HepG2 (cell line): ENCODE measurements around the gene KCNJ2. TPM values are rescaled to one million over a fixed set of nuclear protein-coding genes. Genes with fewer than 3 reads are reported as not detected.

ENCODE experiments used
- ATAC-seq: fragments of 200-7000 bp; cut with Tn5 transposase; 3 replicates; pipeline ENCODE4 v1.9.1; 2020; ENCODE audit warnings: mild to moderate bottlenecking, moderate library complexity
- BruUV-seq: library from RNA; stranded (reverse); fragments of 400-500 nt; replicated peaks from 2 replicates; lab custom pipeline; 2021; lab: Mats Ljungman, UMichigan
- CTCF ChIA-PET: fragments of 300-600 bp; formaldehyde crosslinking; extraction: SDS; loops from one replicate; lab custom pipeline; 2021; ENCODE audit warnings: low total read pairs, inconsistent platforms, low intra/inter-chr PET ratio; lab: Yijun Ruan, JAX
- POLR2A ChIA-PET: fragments of 350-600 bp; sonication (Branson Sonifier 250); formaldehyde crosslinking; loops from one replicate; lab custom pipeline; 2020; ENCODE audit warnings: antibody characterized with exemption, inconsistent platforms; lab: Yijun Ruan, JAX
- DNase-seq: peaks from one replicate; pipeline ENCODE4 v3.0.0-alpha.2; 2015; ENCODE audit warnings: low spot score
- FAIRE-seq: peaks from 3 replicates; lab custom pipeline; 2011; peaks lifted over from hg19 to GRCh38; lab: Jason Lieb, UNC
- H2AFZ ChIP-seq: one replicate; pipeline ENCODE4 v1.6.1; 2011; ENCODE audit warnings: low read length, inconsistent platforms
- H3K27ac ChIP-seq: fragments of 300-600 bp; 3 replicates; pipeline ENCODE4 v1.8.0; 2011; ENCODE audit warnings: mixed run types, mild to moderate bottlenecking, mixed read lengths, low read length, inconsistent platforms; ENCODE audit not compliant: insufficient read depth; ENCODE audit errors: extremely low read length
- H3K27me3 ChIP-seq, 2 experiments: fragments of 200-600 bp in 1 of 2; 2 replicates in 1 of 2; 3 replicates in 1 of 2; pipeline versions ENCODE4 v1.6.0 to v1.8.0; 2011; ENCODE audit warnings: low read length in 2 of 2, mild to moderate bottlenecking in 2 of 2, moderate library complexity in 2 of 2, inconsistent platforms in 1 of 2; ENCODE audit not compliant: insufficient read depth in 2 of 2, control insufficient read depth in 1 of 2
- H3K36me3 ChIP-seq, 2 experiments: fragments of 200-600 bp in 1 of 2; replicated peaks in 1 of 2; 2 replicates in 1 of 2; 3 replicates in 1 of 2; pipeline versions ENCODE4 v1.5.1 to v1.8.0; 2011; ENCODE audit warnings: low read length in 2 of 2, inconsistent platforms in 1 of 2; ENCODE audit not compliant: insufficient read depth in 2 of 2, control insufficient read depth in 1 of 2
- H3K4me1 ChIP-seq: 2 replicates; pipeline ENCODE4 v1.5.1; 2012; ENCODE audit warnings: low read length, inconsistent platforms; ENCODE audit not compliant: insufficient read depth
- H3K4me2 ChIP-seq: 2 replicates; pipeline ENCODE4 v1.6.0; 2011; ENCODE audit warnings: low read depth, low read length, inconsistent platforms
- H3K4me3 ChIP-seq, 3 experiments: fragments of 200-600 bp in 1 of 3; sonication (generic), shearing (Covaris generic) in 1 of 3; replicated peaks in 1 of 3; 2 replicates each; pipeline ENCODE4 v1.5.1; 2011 to 2016; ENCODE audit warnings: low read length in 3 of 3, inconsistent platforms in 2 of 3, low read depth in 2 of 3, mild to moderate bottlenecking in 2 of 3, control low read depth in 1 of 3, mixed read lengths in 1 of 3; ENCODE audit not compliant: insufficient read depth in 1 of 3
- H3K79me2 ChIP-seq: one replicate; pipeline ENCODE4 v1.6.1; 2011; ENCODE audit warnings: low read length, inconsistent platforms; ENCODE audit not compliant: insufficient read depth
- H3K9ac ChIP-seq: 2 replicates; pipeline ENCODE4 v1.6.0; 2011; ENCODE audit warnings: mild to moderate bottlenecking, low read depth, low read length, inconsistent platforms; ENCODE audit not compliant: insufficient read depth
- H3K9me3 ChIP-seq: 2 replicates; pipeline ENCODE4 v1.5.1; 2012; ENCODE audit warnings: mild to moderate bottlenecking, low read length
- H4K20me1 ChIP-seq: 2 replicates; pipeline ENCODE4 v1.6.0; 2011; ENCODE audit warnings: inconsistent platforms, mild to moderate bottlenecking, low read length, moderate library complexity; ENCODE audit not compliant: insufficient read depth
- CHD4 ChIP-seq: fragments of 200-600 bp; sonication (generic); IDR thresholded peaks from 2 replicates; pipeline ENCODE4 v1.7.0; 2017; ENCODE audit warnings: mild to moderate bottlenecking, low read length, borderline replicate concordance
- HDAC6 ChIP-seq: fragments of 200-600 bp; sonication (generic); IDR thresholded peaks from 2 replicates; pipeline ENCODE4 v1.7.0; 2017; ENCODE audit warnings: mild to moderate bottlenecking, antibody characterized with exemption, low read length, low read depth
- HMGA1 ChIP-seq: sonication (generic); formaldehyde crosslinking; conservative IDR thresholded peaks from 2 replicates; pipeline ENCODE4 v1.4.0; 2020; ENCODE audit warnings: missing genetic modification reagents
- HOMEZ ChIP-seq: IDR thresholded peaks from 2 replicates; pipeline ENCODE4 v1.6.1; 2016; ENCODE audit warnings: low read depth
- KDM3A ChIP-seq: IDR thresholded peaks from 2 replicates; pipeline ENCODE4 v1.6.1; 2018; ENCODE audit warnings: low read depth, missing compliant biosample characterization
- NFYC ChIP-seq: IDR thresholded peaks from 2 replicates; pipeline ENCODE4 v1.6.1; 2016; ENCODE audit warnings: missing genetic modification reagents, missing compliant biosample characterization
- ONECUT2 ChIP-seq: sonication (generic); formaldehyde crosslinking; IDR thresholded peaks from 2 replicates; pipeline ENCODE4 v1.4.0; 2020; ENCODE audit warnings: missing genetic modification reagents
- PAX8 ChIP-seq: sonication (generic); formaldehyde crosslinking; IDR thresholded peaks from 2 replicates; pipeline ENCODE4 v1.8.0; 2022; ENCODE audit warnings: mild to moderate bottlenecking, missing genetic modification reagents, borderline replicate concordance
- RBM22 ChIP-seq: fragments of 200-400 bp; formaldehyde crosslinking; optimal IDR thresholded peaks from 2 replicates; pipeline ENCODE3; 2017; ENCODE audit warnings: mild to moderate bottlenecking, low read length, moderate library complexity
- RXRA ChIP-seq: sonication (generic); formaldehyde crosslinking; IDR thresholded peaks from 2 replicates; pipeline ENCODE4 v1.5.1; 2020; ENCODE audit warnings: missing genetic modification reagents
- SCMH1 ChIP-seq: sonication (generic); formaldehyde crosslinking; IDR thresholded peaks from 2 replicates; pipeline ENCODE4 v1.9.0; 2021; ENCODE audit warnings: missing genetic modification reagents, mild to moderate bottlenecking, borderline replicate concordance
- ZNF460 ChIP-seq: sonication (generic); formaldehyde crosslinking; IDR thresholded peaks from 2 replicates; pipeline ENCODE4 v1.5.1; 2020; ENCODE audit warnings: missing genetic modification reagents, mild to moderate bottlenecking, borderline replicate concordance
- ZNF761 ChIP-seq: sonication (generic); formaldehyde crosslinking; conservative IDR thresholded peaks from 2 replicates; pipeline ENCODE4 v1.4.0; 2020; ENCODE audit warnings: mild to moderate bottlenecking, missing genetic modification reagents
- ZNF816 ChIP-seq: sonication (generic); formaldehyde crosslinking; IDR thresholded peaks from 2 replicates; pipeline ENCODE4 v1.8.0; 2022; ENCODE audit warnings: missing genetic modification reagents, mild to moderate bottlenecking, borderline replicate concordance
- ZSCAN29 ChIP-seq: sonication (generic); formaldehyde crosslinking; conservative IDR thresholded peaks from 2 replicates; pipeline ENCODE4 v1.4.0; 2020; ENCODE audit warnings: mild to moderate bottlenecking, missing genetic modification reagents
- WGBS: methylation state at CpG from one replicate; pipeline ENCODE4 v1.1.6; 2017; ENCODE audit warnings: low lambda C conversion rate; 5-methylcytosine and 5-hydroxymethylcytosine counted together
- in situ Hi-C: cut with HindIII; loops from 2 replicates; pipeline ENCODE4 v1.10.0; 2017; ENCODE audit warnings: low pct_unique_long_range_greater_than_20kb; ENCODE audit not compliant: extremely low pct_ligation_motif_present
- intact Hi-C: fragments of 100-400 bp; cut with micrococcal nuclease; formaldehyde crosslinking; loops from one replicate; pipeline ENCODE4 v1.10.0; 2022; ENCODE audit not compliant: unreplicated experiment
- polyA plus RNA-seq, 8 experiments: library from polyadenylated mRNA; depleted of rRNA in 3 of 8; stranded (reverse) in 7 of 8; unstranded in 1 of 8; fragments of >200 nt; fragmentation: Illumina TruSeq in 4 of 8; extraction: Trizol in 4 of 8; gene quantifications; 2 replicates each; pipeline versions ENCODE4 v1.2.1 to v1.2.3, GENCODE V29; 2011 to 2016; ENCODE audit warnings: low read depth in 4 of 8, missing spikeins in 1 of 8, mixed read lengths in 1 of 8; ENCODE audit not compliant: insufficient read depth in 1 of 8
- total RNA-seq, 5 experiments: library from RNA; depleted of rRNA; stranded (reverse); fragments of >200 nt; fragmentation: Illumina TruSeq; extraction: Trizol; gene quantifications; 2 replicates each; pipeline ENCODE4 v1.2.3, GENCODE V29; 2016; ENCODE audit warnings: low read depth in 1 of 5

Gene KCNJ2
- total and polyA plus RNA-seq, 2 of the 13 experiments (the other 11 are each of a cell fraction or from before 2014, with no cell fraction given) = not detected

- 13% methylated on average over 4 of the region's 4 CpGs for WGBS
These were observed 55.9 kb downstream of the KCNJ2 start for GRCh38 chr17:70225276-70225675.

More at GRCh38 chr17:70225276-70225675, 55.9 kb downstream of the KCNJ2 start:
- H4K20me1 ChIP-seq = no peaks in the 10 kb centered on the region
- H3K27me3 ChIP-seq = no peaks in the 10 kb centered on the region
- DNase-seq = no peak
- in situ Hi-C loops = no loop called here
- no peak overlapping the region for H3K4me2 ChIP-seq
- intact Hi-C loops = no loop called here
- no peak overlapping the region for H2AFZ ChIP-seq
- FAIRE-seq = no peak
- H3K27ac ChIP-seq = no peak overlapping the region
- no peaks in the 10 kb centered on the region for H3K79me2 ChIP-seq
- no peak for ATAC-seq
- no peaks in the 10 kb centered on the region for H3K36me3 ChIP-seq
- H3K9me3 ChIP-seq = peaks cover 91% of the 10 kb centered on the region
- H3K9ac ChIP-seq = no peak overlapping the region
- no TSS peak for BruUV-seq
- POLR2A ChIA-PET = no interaction called here
- no peak overlapping the region for H3K4me3 ChIP-seq
- CTCF ChIA-PET = no interaction called here
- H3K4me1 ChIP-seq = no peaks in the 10 kb centered on the region
- no peak for TF ChIP-seq RXRA (CRISPR knock-in tag)
- TF ChIP-seq PAX8 = no peak
- no peak for TF ChIP-seq ZNF761 (CRISPR knock-in tag)
- TF ChIP-seq HMGA1 (CRISPR knock-in tag) = no peak
- no peak for TF ChIP-seq NFYC
- TF ChIP-seq HDAC6 = no peak
- TF ChIP-seq CHD4 = no peak
- TF ChIP-seq ZNF816 (CRISPR knock-in tag) = no peak
- no peak for TF ChIP-seq HOMEZ
- no peak for TF ChIP-seq ZSCAN29 (CRISPR knock-in tag)
- TF ChIP-seq RBM22 = no peak
- TF ChIP-seq ZNF460 (CRISPR knock-in tag) = no peak
- TF ChIP-seq KDM3A (CRISPR knock-in tag) = no peak
- TF ChIP-seq ONECUT2 (CRISPR knock-in tag) = no peak
- no peak for TF ChIP-seq SCMH1 (CRISPR knock-in tag)
- TF ChIP-seq, all 625 proteins: peak for 0

Other genes starting within 250 kb of the KCNJ2 start
- not detected in 2 replicates for gene KCNJ16, start 94.3 kb upstream of the KCNJ2 start, total RNA-seq (2016; rRNA removed; fragmentation: Illumina TruSeq; extraction: Trizol)
- gene KCNJ16, start 94.3 kb upstream of the KCNJ2 start, polyA plus RNA-seq (2011; rRNA removed) = not detected in 2 replicates